Mucosa of descending colon (tissue), 3 donors: Measurements from ENCODE around the gene SLC26A1. TPM values are rescaled to one million over a fixed set of nuclear protein-coding genes. Genes with fewer than 3 reads are reported as not detected.

Source experiments
- ATAC-seq: fragments of 200-7000 bp; cut with Tn5 transposase; one replicate; pipeline ENCODE4 v1.9.1; 2020; ENCODE audit warnings: mild to moderate bottlenecking, moderate library complexity
- DNase-seq, 3 donors: peaks; one replicate each; pipeline ENCODE4 v3.0.0-alpha.2; 2020
- H3K36me3 ChIP-seq: fragments of 200-600 bp; one replicate; pipeline ENCODE4 v1.8.0; 2021; ENCODE audit warnings: low read depth, mild to moderate bottlenecking
- H3K4me1 ChIP-seq: fragments of 200-600 bp; one replicate; pipeline ENCODE4 v1.8.0; 2021; ENCODE audit warnings: low read depth, mild to moderate bottlenecking
- H3K4me3 ChIP-seq: fragments of 200-600 bp; one replicate; pipeline ENCODE4 v1.8.0; 2021; ENCODE audit warnings: mild to moderate bottlenecking
- H3K9me3 ChIP-seq: fragments of 200-600 bp; one replicate; pipeline ENCODE4 v1.8.0; 2021; ENCODE audit warnings: mild to moderate bottlenecking
- CTCF ChIP-seq: fragments of 200-600 bp; IDR thresholded peaks from one replicate; pipeline ENCODE4 v1.8.0; 2022; ENCODE audit warnings: antibody characterized with exemption, mild to moderate bottlenecking
- intact Hi-C, 2 donors: fragments of 100-400 bp; cut with DNase I in 1 of 2; cut with micrococcal nuclease in 1 of 2; formaldehyde crosslinking; loops; one replicate each; pipeline versions ENCODE4 v1.11.0 to v1.11.1; 2022; cut with DNase I, micrococcal nuclease
- total RNA-seq, 3 donors: library from RNA; stranded (reverse); fragmentation: NEBNext Ultra II Directional in 2 of 3; extraction: Animal tissue kit (Norgen Biotek cat#: 25700) in 2 of 3; gene quantifications; one replicate each; pipeline versions ENCODE4 v1.2.1 to v1.2.4, GENCODE V29; 2021 to 2023
- donor health status: DM: no; HTN: no; CAD: no; lungs with moderate emphysema.
- donor health status: DM: no; HTN: no; CAD: no.
- donor health status: DM: no; HTN: yes; CAD: no.

The SLC26A1 gene
- total RNA-seq, 3 donors from 2014 or later, result 0.85 to 2.8 (median 1.9) TPM

GRCh38 chr4:1018147-1019020 is 25.2 kb upstream of the SLC26A1 start:
- Histone ChIP-seq H3K4me3 (no peak overlapping the region), H3K36me3 (no peaks in the 10 kb centered on the region), H3K9me3 (no peaks in the 10 kb centered on the region), H3K4me1 (peaks cover 14% of the 10 kb centered on the region)
- no peak for TF ChIP-seq CTCF
- ATAC-seq (no peak), DNase-seq (no peak)
- intact Hi-C loops, result no loop called here

- H3K4me3 ChIP-seq, result no peak overlapping the region
- DNase-seq (no peak), ATAC-seq (no peak)
- intact Hi-C loops, result no loop called here
- H3K9me3 ChIP-seq, result no peaks in the 10 kb centered on the region
- H3K36me3 ChIP-seq, result no peaks in the 10 kb centered on the region
- peaks cover 13% of the 10 kb centered on the region for H3K4me1 ChIP-seq
- no peak for TF ChIP-seq CTCF
Observed at GRCh38 chr4:1017706-1018105, 24.5 kb upstream of the SLC26A1 start.

- no peak overlapping the region for H3K4me3 ChIP-seq
- no peaks in the 10 kb centered on the region for H3K9me3 ChIP-seq
- H3K36me3 ChIP-seq, result no peaks in the 10 kb centered on the region
- DNase-seq (no peak), ATAC-seq (no peak)
- intact Hi-C loops, result no loop called here
- H3K4me1 ChIP-seq, result peaks cover 8% of the 10 kb centered on the region
- no peak for TF ChIP-seq CTCF
Observed at GRCh38 chr4:1017211-1017610, 24.0 kb upstream of the SLC26A1 start.

- no peaks in the 10 kb centered on the region for H3K9me3 ChIP-seq
- no peak for ATAC-seq
- TF ChIP-seq CTCF, result no peak
- no peak for DNase-seq
- H3K4me1 ChIP-seq, result peaks cover 3% of the 10 kb centered on the region
- no peaks in the 10 kb centered on the region for H3K36me3 ChIP-seq
- H3K4me3 ChIP-seq, result no peak overlapping the region
- intact Hi-C loops, result no loop called here
Observed at GRCh38 chr4:1015746-1016145, 22.5 kb upstream of the SLC26A1 start.

- intact Hi-C loops, result no loop called here
- ATAC-seq (no peak), DNase-seq (no peak)
- Histone ChIP-seq H3K9me3 (no peaks in the 10 kb centered on the region), H3K36me3 (no peaks in the 10 kb centered on the region), H3K4me3 (no peak overlapping the region), H3K4me1 (peaks cover 9% of the 10 kb centered on the region)
- TF ChIP-seq CTCF, result no peak
Observed at GRCh38 chr4:1015179-1015578, 22.0 kb upstream of the SLC26A1 start.
